Stimulated activated CD4-positive, alpha-beta T cell treated with anti-CD3 and anti-CD28 coated beads, Interleukin-2, amount 100 ng/mL, for 4 hours (primary cell): Measurements from ENCODE around the gene TSPEAR.
"Not testable (repeated sequence)": the region's sequence is repeated elsewhere in the genome, so short reads cannot be mapped to it uniquely, and the experiment has no call there.

Source experiments
- DNase-seq: peaks from one replicate; pipeline ENCODE4 v3.0.0-alpha.2; 2020; ENCODE audit warnings: low read depth

The TSPEAR gene

GRCh38 chr21:44684077-44684476 is 27.3 kb downstream of the TSPEAR start:
- no peak for DNase-seq

GRCh38 chr21:44682580-44683151 is 28.7 kb downstream of the TSPEAR start:
- DNase-seq, result no peak

GRCh38 chr21:44681861-44682579 is 29.4 kb downstream of the TSPEAR start, which contains the start of gene KRTAP12-1:
TSS of gene KRTAP12-1 (minus strand) at chr21:44682163. CDS start at chr21:44682123, 40 bp downstream.
- no peak for DNase-seq

- DNase-seq, result no peak
Measured at GRCh38 chr21:44681152-44681551, 30.2 kb downstream of the TSPEAR start.

GRCh38 chr21:44677881-44678280 is 33.5 kb downstream of the TSPEAR start:
- DNase-seq, result no peak

GRCh38 chr21:44671911-44672310 is 39.5 kb downstream of the TSPEAR start:
- no peak for DNase-seq

GRCh38 chr21:44670642-44671432 is 40.5 kb downstream of the TSPEAR start:
- no peak for DNase-seq

- DNase-seq, result no peak
Measured at GRCh38 chr21:44667612-44668011, 43.8 kb downstream of the TSPEAR start.

GRCh38 chr21:44666401-44667320 is 44.7 kb downstream of the TSPEAR start, which contains the start of gene KRTAP12-2:
TSS of gene KRTAP12-2 (minus strand) at chr21:44666927. CDS start at chr21:44666886, 41 bp downstream.
- DNase-seq, result no peak

GRCh38 chr21:44664691-44665090 is 46.7 kb downstream of the TSPEAR start:
- no peak for DNase-seq

- not testable (repeated sequence) for DNase-seq
Measured at GRCh38 chr21:44661567-44661966, 49.8 kb downstream of the TSPEAR start.

- DNase-seq, result no peak
Measured at GRCh38 chr21:44658913-44659595, 52.3 kb downstream of the TSPEAR start.

- DNase-seq, result no peak
Measured at GRCh38 chr21:44658541-44658910, 52.8 kb downstream of the TSPEAR start.

GRCh38 chr21:44657635-44658540 is 53.5 kb downstream of the TSPEAR start, which contains the start of gene KRTAP12-3:
TSS of gene KRTAP12-3 (plus strand) at chr21:44657932. CDS start at chr21:44657980, 48 bp downstream.
- no peak for DNase-seq

GRCh38 chr21:44656868-44657267 is 54.5 kb downstream of the TSPEAR start:
- no peak for DNase-seq

- no peak for DNase-seq
Measured at GRCh38 chr21:44654576-44655175, 56.7 kb downstream of the TSPEAR start, which contains the start of gene KRTAP12-4. TSS of gene KRTAP12-4 (minus strand) at chr21:44654659. CDS start at chr21:44654614, 45 bp downstream.

GRCh38 chr21:44653656-44654575 is 57.5 kb downstream of the TSPEAR start:
- no peak for DNase-seq

- no peak for DNase-seq
Measured at GRCh38 chr21:44653123-44653522, 58.2 kb downstream of the TSPEAR start.
